PC-3 (cell line): ENCODE measurements around the gene ABCA5. TPM values are rescaled to one million over a fixed set of nuclear protein-coding genes. Genes with fewer than 3 reads are reported as not detected.
"Not testable (repeated sequence)": the region's sequence is repeated elsewhere in the genome, so short reads cannot be mapped to it uniquely, and the experiment has no call there.

Experiments
- ATAC-seq: fragments of 200-7000 bp; cut with Tn5 transposase; 2 replicates; pipeline ENCODE4 v1.9.1; 2020; ENCODE audit warnings: mild to moderate bottlenecking, moderate library complexity
- BruUV-seq: library from RNA; stranded (reverse); fragments of 400-500 nt; replicated peaks from 2 replicates; lab custom pipeline; 2021; lab: Mats Ljungman, UMichigan
- CTCF ChIA-PET: fragments of 300-600 bp; sonication (Branson Sonifier 250); formaldehyde crosslinking; loops from one replicate; lab custom pipeline; 2022; ENCODE audit warnings: antibody characterized with exemption; lab: Charles Lee
- POLR2A ChIA-PET: fragments of 300-600 bp; sonication (Branson Sonifier 250); formaldehyde crosslinking; loops from one replicate; lab custom pipeline; 2022; ENCODE audit warnings: antibody characterized with exemption; ENCODE audit not compliant: unreplicated experiment; lab: Charles Lee
- DNase-seq: peaks from one replicate; pipeline ENCODE4 v3.0.0-alpha.2; 2015
- H2AFZ ChIP-seq: fragments of 300-600 bp; sonication (generic); 2 replicates; pipeline ENCODE4 v1.6.0; 2016; ENCODE audit warnings: antibody characterized with exemption, low read length
- H3F3A ChIP-seq: fragments of 300-600 bp; sonication (generic); one replicate; pipeline ENCODE4 v1.6.0; 2017; ENCODE audit warnings: antibody characterized with exemption, low read length, control low read depth, mild to moderate bottlenecking; ENCODE audit not compliant: unreplicated experiment
- H3K27ac ChIP-seq: fragments of 300-600 bp; sonication (generic); 2 replicates; pipeline ENCODE4 v1.5.1; 2016; ENCODE audit warnings: mild to moderate bottlenecking, low read length
- H3K27me3 ChIP-seq: fragments of 300-600 bp; sonication (generic); 2 replicates; pipeline ENCODE4 v1.6.1; 2016; ENCODE audit warnings: low read length, mixed read lengths
- H3K36me3 ChIP-seq: fragments of 300-600 bp; sonication (generic); 2 replicates; pipeline ENCODE4 v1.6.1; 2016; ENCODE audit warnings: low read depth, mixed run types, low read length, mixed read lengths
- H3K4me1 ChIP-seq: fragments of 300-600 bp; sonication (generic); 2 replicates; pipeline ENCODE4 v1.5.1; 2016; ENCODE audit warnings: low read length; ENCODE audit not compliant: insufficient read depth
- H3K4me2 ChIP-seq: fragments of 300-600 bp; sonication (generic); 2 replicates; pipeline ENCODE4 v1.6.0; 2016; ENCODE audit warnings: low read length
- H3K4me3 ChIP-seq: fragments of 300-600 bp; sonication (generic); 2 replicates; pipeline ENCODE4 v1.5.1; 2016; ENCODE audit warnings: mild to moderate bottlenecking, low read length, mixed read lengths
- H3K79me2 ChIP-seq: fragments of 300-600 bp; sonication (generic); 2 replicates; pipeline ENCODE4 v1.6.1; 2017; ENCODE audit warnings: low read length, mixed read lengths
- H3K9ac ChIP-seq: fragments of 300-600 bp; sonication (generic); 2 replicates; pipeline ENCODE4 v1.6.0; 2016; ENCODE audit warnings: mild to moderate bottlenecking, low read length
- H3K9me2 ChIP-seq: fragments of 300-600 bp; sonication (generic); replicated peaks from 2 replicates; pipeline ENCODE4 v1.6.1; 2016; ENCODE audit warnings: mixed run types, low read length, mixed read lengths
- H3K9me3 ChIP-seq: fragments of 300-600 bp; sonication (generic); 2 replicates; pipeline ENCODE4 v1.6.1; 2016; ENCODE audit warnings: low read length, mixed read lengths
- H4K20me1 ChIP-seq: fragments of 300-600 bp; sonication (generic); 2 replicates; pipeline ENCODE4 v1.6.1; 2016; ENCODE audit warnings: low read length, mixed read lengths
- EZH2 ChIP-seq: fragments of 300-600 bp; sonication (generic); IDR thresholded peaks from one replicate; pipeline ENCODE4 v1.6.1; 2017; ENCODE audit warnings: antibody characterized with exemption, mild to moderate bottlenecking, low read length; ENCODE audit not compliant: unreplicated experiment
- EZH2phosphoT487 ChIP-seq: fragments of 300-600 bp; sonication (generic); IDR thresholded peaks from 2 replicates; pipeline ENCODE4 v1.6.1; 2018; ENCODE audit warnings: mild to moderate bottlenecking, antibody characterized with exemption, low read length, borderline replicate concordance
- intact Hi-C: fragments of 100-400 bp; cut with micrococcal nuclease; formaldehyde crosslinking; loops from 2 replicates; pipeline ENCODE4 v1.9.0; 2023
- total RNA-seq: library from RNA; depleted of rRNA; stranded (reverse); fragments of >200 nt; gene quantifications from 2 replicates; pipeline ENCODE4 v1.2.3, GENCODE V29; 2014
- TF ChIP-seq, protein P1 (sequence below): fragments of 300-600 bp; sonication (generic); conservative IDR thresholded peaks from 2 replicates; pipeline ENCODE4 v1.5.1; 2017; ENCODE audit warnings: antibody characterized with exemption, low read depth, mild to moderate bottlenecking, low read length

ABCA5 gene
- total RNA-seq, 1 experiment from 2014 or later = 7.0 TPM

DNA sequence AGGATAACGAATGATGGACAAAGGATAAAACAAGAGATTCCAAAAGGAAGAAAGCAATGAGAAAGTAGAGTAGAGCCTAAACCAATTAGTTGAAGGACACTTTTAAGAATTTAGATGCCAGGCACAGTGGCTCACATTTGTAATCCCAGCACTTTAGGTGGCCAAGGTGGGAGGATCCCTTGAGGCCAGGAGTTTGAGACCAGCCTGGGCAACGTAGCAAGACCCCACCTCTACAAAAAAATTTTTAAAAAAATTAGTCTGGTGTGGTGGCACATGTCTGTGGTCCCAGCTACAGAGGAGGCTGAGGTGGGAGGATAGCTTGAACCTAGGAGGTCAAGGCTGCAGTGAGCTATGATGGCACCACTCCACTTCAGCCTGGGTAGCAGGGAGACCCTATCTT is 118.3 kb downstream of the ABCA5 start:
- no peak overlapping the region for H3K4me2 ChIP-seq
- no peaks in the 10 kb centered on the region for H3K79me2 ChIP-seq
- H4K20me1 ChIP-seq = no peaks in the 10 kb centered on the region
- H3K27ac ChIP-seq = no peak overlapping the region
- peaks cover 12% of the 10 kb centered on the region for H3K27me3 ChIP-seq
- no peak overlapping the region for H3K4me3 ChIP-seq
- DNase-seq = no peak
- intact Hi-C loops = no loop called here
- POLR2A ChIA-PET = no interaction called here
- H3F3A ChIP-seq = no peaks in the 10 kb centered on the region
- BruUV-seq = no TSS peak
- H3K36me3 ChIP-seq = no peaks in the 10 kb centered on the region
- TF ChIP-seq, protein P1, sequence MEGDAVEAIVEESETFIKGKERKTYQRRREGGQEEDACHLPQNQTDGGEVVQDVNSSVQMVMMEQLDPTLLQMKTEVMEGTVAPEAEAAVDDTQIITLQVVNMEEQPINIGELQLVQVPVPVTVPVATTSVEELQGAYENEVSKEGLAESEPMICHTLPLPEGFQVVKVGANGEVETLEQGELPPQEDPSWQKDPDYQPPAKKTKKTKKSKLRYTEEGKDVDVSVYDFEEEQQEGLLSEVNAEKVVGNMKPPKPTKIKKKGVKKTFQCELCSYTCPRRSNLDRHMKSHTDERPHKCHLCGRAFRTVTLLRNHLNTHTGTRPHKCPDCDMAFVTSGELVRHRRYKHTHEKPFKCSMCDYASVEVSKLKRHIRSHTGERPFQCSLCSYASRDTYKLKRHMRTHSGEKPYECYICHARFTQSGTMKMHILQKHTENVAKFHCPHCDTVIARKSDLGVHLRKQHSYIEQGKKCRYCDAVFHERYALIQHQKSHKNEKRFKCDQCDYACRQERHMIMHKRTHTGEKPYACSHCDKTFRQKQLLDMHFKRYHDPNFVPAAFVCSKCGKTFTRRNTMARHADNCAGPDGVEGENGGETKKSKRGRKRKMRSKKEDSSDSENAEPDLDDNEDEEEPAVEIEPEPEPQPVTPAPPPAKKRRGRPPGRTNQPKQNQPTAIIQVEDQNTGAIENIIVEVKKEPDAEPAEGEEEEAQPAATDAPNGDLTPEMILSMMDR = no peak
- TF ChIP-seq EZH2 (no peak), EZH2phosphoT487 (no peak)
- CTCF ChIA-PET = no interaction called here
- ATAC-seq = no peak
- H3K4me1 ChIP-seq = no peaks in the 10 kb centered on the region
- H3K9me3 ChIP-seq = no peaks in the 10 kb centered on the region
- H3K9ac ChIP-seq = no peak overlapping the region
- no peak overlapping the region for H2AFZ ChIP-seq
- H3K9me2 ChIP-seq = no peaks in the 10 kb centered on the region

- Histone ChIP-seq H3K36me3 (no peaks in the 10 kb centered on the region), H3K27ac (no peak overlapping the region), H3K4me2 (no peak overlapping the region), H3K9me3 (no peaks in the 10 kb centered on the region), H3K4me1 (no peaks in the 10 kb centered on the region), H3K79me2 (no peaks in the 10 kb centered on the region), H3K4me3 (no peak overlapping the region), H3K9ac (no peak overlapping the region), H3K9me2 (no peaks in the 10 kb centered on the region), H3F3A (no peaks in the 10 kb centered on the region), H4K20me1 (no peaks in the 10 kb centered on the region), H2AFZ (no peak overlapping the region), H3K27me3 (peaks cover 19% of the 10 kb centered on the region)
- intact Hi-C loops = no loop called here
- BruUV-seq = no TSS peak
- TF ChIP-seq, protein P1 = no peak
- TF ChIP-seq EZH2 = no peak
- no peak for TF ChIP-seq EZH2phosphoT487
- DNase-seq (no peak), ATAC-seq (no peak)
- ChIA-PET CTCF (interaction anchor here (1.0 kb wide), 1 partner anchor 122 kb away, joined by 9 read pairs; no protein-coding TSS in a partner anchor), POLR2A (no interaction called here)
Measured at GRCh38 chr17:69207151-69207550, 119.8 kb downstream of the ABCA5 start.

GRCh38 chr17:69198238-69198637 is 128.7 kb downstream of the ABCA5 start:
- TF ChIP-seq EZH2 (no peak), EZH2phosphoT487 (no peak)
- TF ChIP-seq, protein P1 = no peak
- DNase-seq (no peak), ATAC-seq (no peak)
- Histone ChIP-seq H3K4me2 (no peak overlapping the region), H3K9me3 (no peaks in the 10 kb centered on the region), H3K27me3 (peaks cover 5% of the 10 kb centered on the region; the same call in 1 of the 2 replicates), H3K9me2 (no peaks in the 10 kb centered on the region), H3K4me3 (no peak overlapping the region), H2AFZ (no peak overlapping the region), H3F3A (no peaks in the 10 kb centered on the region), H3K27ac (no peak overlapping the region), H3K4me1 (no peaks in the 10 kb centered on the region), H3K36me3 (no peaks in the 10 kb centered on the region), H3K9ac (no peak overlapping the region), H4K20me1 (no peaks in the 10 kb centered on the region), H3K79me2 (no peaks in the 10 kb centered on the region)
- POLR2A ChIA-PET = no interaction called here
- CTCF ChIA-PET = no interaction called here
- intact Hi-C loops = no loop called here
- BruUV-seq = no TSS peak

DNA sequence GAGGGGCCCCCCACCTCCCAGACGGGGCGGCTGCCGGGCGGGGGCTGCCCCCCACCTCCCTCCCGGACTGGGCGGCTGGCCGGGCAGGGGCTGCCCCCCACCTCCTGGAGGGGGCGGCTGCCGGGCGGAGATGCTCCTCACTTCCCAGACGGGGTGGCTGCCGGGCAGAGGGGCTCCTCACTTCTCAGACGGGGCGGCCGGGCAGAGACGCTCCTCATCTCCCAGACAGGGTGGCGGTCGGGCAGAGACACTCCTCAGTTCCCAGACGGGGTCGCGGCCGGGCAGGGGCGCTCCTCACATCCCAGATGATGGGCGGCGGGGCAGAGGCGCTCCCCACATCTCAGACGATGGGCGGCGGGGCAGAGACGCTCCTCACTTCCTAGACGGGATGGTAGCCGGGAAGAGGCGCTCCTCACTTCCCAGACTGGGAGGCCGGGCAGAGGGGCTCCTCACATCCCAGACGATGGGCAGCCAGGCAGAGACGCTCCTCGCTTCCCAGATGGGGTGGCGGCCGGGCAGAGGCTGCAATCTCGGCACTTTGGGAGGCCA is 130.8 kb downstream of the ABCA5 start:
- H3K9me2 ChIP-seq, H3K27ac ChIP-seq, H3F3A ChIP-seq, H3K4me3 ChIP-seq, H3K36me3 ChIP-seq, H3K9ac ChIP-seq, H3K79me2 ChIP-seq, H4K20me1 ChIP-seq, intact Hi-C loops, ATAC-seq, H3K4me2 ChIP-seq, H2AFZ ChIP-seq, POLR2A ChIA-PET, BruUV-seq, H3K4me1 ChIP-seq, H3K27me3 ChIP-seq, DNase-seq, H3K9me3 ChIP-seq, CTCF ChIA-PET: not testable (repeated sequence)
